Cardiac muscle cell (in vitro differentiated cells and primary cell): ENCODE measurements around the gene TRAP1. TPM values are rescaled to one million over a fixed set of nuclear protein-coding genes. Genes with fewer than 3 reads are reported as not detected.
"Not testable (repeated sequence)": the region's sequence is repeated elsewhere in the genome, so short reads cannot be mapped to it uniquely, and the experiment has no call there.

ENCODE experiments used
- DNase-seq, 2 donors: peaks; one replicate each; pipeline versions ENCODE4 v3.0.0 to v3.0.0-alpha.2; 2010 to 2017; ENCODE audit warnings: low read depth in 1 of 2, low spot score in 1 of 2
- H3K27ac ChIP-seq: fragments of 200-600 bp; sonication (generic); 2 replicates; pipeline ENCODE4 v1.5.1; 2016
- H3K27me3 ChIP-seq: fragments of 200-600 bp; sonication (generic); 2 replicates; pipeline ENCODE4 v1.6.0; 2016; ENCODE audit warnings: control low read depth
- H3K36me3 ChIP-seq: fragments of 200-600 bp; sonication (generic); 2 replicates; pipeline ENCODE4 v1.5.1; 2016; ENCODE audit warnings: control low read depth
- H3K4me1 ChIP-seq: fragments of 200-600 bp; sonication (generic); 2 replicates; pipeline ENCODE4 v1.8.1; 2017; ENCODE audit warnings: low read depth, mild to moderate bottlenecking, mixed run types
- H3K4me3 ChIP-seq: fragments of 200-600 bp; sonication (generic); 2 replicates; pipeline ENCODE4 v1.5.1; 2016; ENCODE audit warnings: mild to moderate bottlenecking
- H3K9me3 ChIP-seq: fragments of 200-600 bp; sonication (generic); 2 replicates; pipeline ENCODE4 v1.5.1; 2017; ENCODE audit warnings: low read depth, mild to moderate bottlenecking, control low read depth
- polyA plus RNA-seq: library from polyadenylated mRNA; unstranded; fragments of >200 nt; fragmentation: Nextera tagmentation; extraction: Ambion mirVana; gene quantifications from 2 replicates; pipeline ENCODE4 v1.2.1, GENCODE V29; 2016
- total RNA-seq: library from RNA; depleted of rRNA; stranded (reverse); fragments of >200 nt; gene quantifications from 2 replicates; pipeline ENCODE4 v1.2.3, GENCODE V29; 2016
- TF ChIP-seq, protein P1 (sequence below): IDR thresholded peaks from 2 replicates; pipeline ENCODE4 v1.5.1; 2012; ENCODE audit warnings: low read depth, mild to moderate bottlenecking, low read length

TRAP1 gene
- total and polyA plus RNA-seq, 2 experiments from 2014 or later, result 157 to 164 TPM

DNA sequence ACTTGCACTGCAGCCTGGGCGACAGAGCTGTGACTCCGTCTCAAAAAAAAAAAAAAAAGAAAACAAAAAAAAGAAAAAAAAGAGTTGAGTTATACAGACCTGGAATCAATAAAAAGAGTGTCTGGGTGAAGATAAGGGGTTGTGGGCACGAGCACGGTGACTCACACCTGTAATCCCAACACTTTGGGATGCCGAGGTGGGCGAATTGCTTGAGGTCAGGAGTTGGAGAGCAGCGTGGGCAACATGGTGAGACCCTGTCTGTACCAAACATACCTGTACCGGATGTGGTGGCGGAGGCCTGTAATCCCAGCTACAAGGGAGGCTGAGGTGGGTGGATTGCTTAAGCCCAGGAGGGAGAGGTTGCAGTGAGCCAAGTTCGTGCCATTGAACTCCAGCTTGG, 1.3 kb upstream of the TRAP1 start:
- TF ChIP-seq, protein P1, sequence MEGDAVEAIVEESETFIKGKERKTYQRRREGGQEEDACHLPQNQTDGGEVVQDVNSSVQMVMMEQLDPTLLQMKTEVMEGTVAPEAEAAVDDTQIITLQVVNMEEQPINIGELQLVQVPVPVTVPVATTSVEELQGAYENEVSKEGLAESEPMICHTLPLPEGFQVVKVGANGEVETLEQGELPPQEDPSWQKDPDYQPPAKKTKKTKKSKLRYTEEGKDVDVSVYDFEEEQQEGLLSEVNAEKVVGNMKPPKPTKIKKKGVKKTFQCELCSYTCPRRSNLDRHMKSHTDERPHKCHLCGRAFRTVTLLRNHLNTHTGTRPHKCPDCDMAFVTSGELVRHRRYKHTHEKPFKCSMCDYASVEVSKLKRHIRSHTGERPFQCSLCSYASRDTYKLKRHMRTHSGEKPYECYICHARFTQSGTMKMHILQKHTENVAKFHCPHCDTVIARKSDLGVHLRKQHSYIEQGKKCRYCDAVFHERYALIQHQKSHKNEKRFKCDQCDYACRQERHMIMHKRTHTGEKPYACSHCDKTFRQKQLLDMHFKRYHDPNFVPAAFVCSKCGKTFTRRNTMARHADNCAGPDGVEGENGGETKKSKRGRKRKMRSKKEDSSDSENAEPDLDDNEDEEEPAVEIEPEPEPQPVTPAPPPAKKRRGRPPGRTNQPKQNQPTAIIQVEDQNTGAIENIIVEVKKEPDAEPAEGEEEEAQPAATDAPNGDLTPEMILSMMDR, result no peak
- no peak for DNase-seq
- Histone ChIP-seq H3K9me3 (no peaks in the 10 kb centered on the region), H3K36me3 (no peaks in the 10 kb centered on the region), H3K27me3 (no peaks in the 10 kb centered on the region), H3K27ac (no peak overlapping the region), H3K4me1 (no peaks in the 10 kb centered on the region), H3K4me3 (no peak overlapping the region)

DNA sequence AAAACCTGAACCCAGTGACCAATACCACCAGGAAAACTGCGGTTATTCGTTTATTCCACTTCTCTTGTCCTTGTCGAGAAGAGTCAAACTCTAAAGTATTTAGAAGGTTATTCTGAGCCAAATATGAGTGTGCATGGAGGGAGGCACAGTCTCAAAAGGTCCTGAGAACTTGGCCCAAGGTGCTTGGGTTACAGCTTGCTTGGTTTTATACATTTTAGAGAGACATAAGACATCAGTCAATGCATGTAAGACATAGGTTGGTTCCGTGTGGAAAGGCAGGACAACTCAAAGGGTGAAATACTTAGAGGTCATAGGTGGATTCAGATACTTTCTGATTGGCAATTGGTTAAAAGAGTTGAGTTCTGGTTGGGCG, 681 bp upstream of the TRAP1 start:
- Histone ChIP-seq H3K9me3 (no peaks in the 10 kb centered on the region), H3K36me3 (no peaks in the 10 kb centered on the region), H3K4me1 (no peaks in the 10 kb centered on the region), H3K27ac (peak overlapping the region; percentile 95), H3K27me3 (no peaks in the 10 kb centered on the region), H3K4me3 (peak overlapping the region; percentile 96)
- DNase-seq, result peak in 1 of 2 donors; percentile 4
- TF ChIP-seq, protein P1, result no peak

DNA sequence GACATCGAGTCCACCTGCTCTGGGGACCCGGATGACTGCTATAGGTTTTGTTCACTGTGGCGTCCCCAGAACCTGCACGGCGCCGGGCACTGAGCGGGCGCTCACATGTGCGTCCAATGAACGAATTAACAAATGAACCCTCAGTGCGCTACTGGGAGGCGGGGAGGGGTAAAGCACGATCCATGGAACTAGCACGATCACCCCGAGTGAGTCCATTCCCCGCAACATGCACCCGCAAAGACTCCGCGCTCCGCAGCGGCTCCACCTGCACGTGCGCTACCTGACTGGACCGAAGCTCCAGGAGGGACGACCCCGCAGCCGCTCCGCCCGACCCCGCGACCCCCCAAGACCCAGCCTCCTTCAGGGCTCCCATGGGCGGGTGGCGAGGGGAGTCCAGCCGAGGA, 491 bp downstream of the TRAP1 start:
- Histone ChIP-seq H3K4me1 (no peaks in the 10 kb centered on the region), H3K36me3 (no peaks in the 10 kb centered on the region), H3K9me3 (no peaks in the 10 kb centered on the region), H3K27me3 (no peaks in the 10 kb centered on the region), H3K4me3 (peak overlapping the region; percentile 96), H3K27ac (peak overlapping the region; percentile 95)
- peak; percentile 12 to 40 for DNase-seq
- TF ChIP-seq, protein P1, result no peak

DNA sequence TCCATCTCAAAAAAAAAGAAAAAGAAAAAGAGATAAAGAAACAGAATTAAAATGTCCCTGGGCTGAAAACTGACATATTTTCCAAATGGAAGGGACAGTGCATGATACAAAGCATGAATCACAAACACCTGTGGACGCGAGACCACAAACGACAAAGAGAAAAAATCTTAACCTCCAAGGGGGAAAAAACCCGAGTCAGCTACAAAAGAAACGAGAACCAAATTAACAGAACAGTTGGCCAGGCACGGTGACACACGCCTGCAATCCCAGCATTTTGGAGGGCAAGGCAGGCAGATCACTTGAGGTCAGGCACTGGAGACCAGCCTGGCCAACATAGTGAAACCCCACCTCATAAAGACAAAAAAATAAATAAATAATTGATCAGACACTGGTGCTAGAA, 1.9 kb downstream of the TRAP1 start:
- Histone ChIP-seq H3K27ac (no peak overlapping the region), H3K36me3 (no peaks in the 10 kb centered on the region), H3K4me1 (no peaks in the 10 kb centered on the region), H3K27me3 (no peaks in the 10 kb centered on the region), H3K9me3 (no peaks in the 10 kb centered on the region), H3K4me3 (no peak overlapping the region)
- TF ChIP-seq, protein P1, result no peak
- DNase-seq, result no peak

DNA sequence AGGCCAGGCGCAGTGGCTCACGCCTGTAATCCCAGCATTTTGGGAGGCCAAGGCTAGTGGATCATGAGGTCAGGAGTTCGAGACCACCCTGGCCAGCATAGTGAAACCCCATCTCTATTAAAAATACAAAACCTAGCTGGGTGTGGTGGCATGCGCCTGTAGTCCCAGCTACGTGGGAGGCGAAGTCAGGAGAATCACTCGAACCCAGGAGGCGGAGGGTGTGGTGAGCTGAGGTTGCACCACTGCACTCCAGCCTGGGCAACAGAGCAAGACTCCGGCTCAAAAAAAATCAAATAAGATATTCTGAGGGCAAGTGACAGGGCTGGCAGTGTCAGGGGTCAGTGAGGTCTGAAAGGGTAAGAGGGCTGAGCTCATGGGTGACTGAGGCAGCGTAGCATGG, 2.9 kb downstream of the TRAP1 start:
- not testable (repeated sequence) for H3K4me3 ChIP-seq, H3K27me3 ChIP-seq, H3K9me3 ChIP-seq, DNase-seq, H3K36me3 ChIP-seq, H3K27ac ChIP-seq, H3K4me1 ChIP-seq

DNA sequence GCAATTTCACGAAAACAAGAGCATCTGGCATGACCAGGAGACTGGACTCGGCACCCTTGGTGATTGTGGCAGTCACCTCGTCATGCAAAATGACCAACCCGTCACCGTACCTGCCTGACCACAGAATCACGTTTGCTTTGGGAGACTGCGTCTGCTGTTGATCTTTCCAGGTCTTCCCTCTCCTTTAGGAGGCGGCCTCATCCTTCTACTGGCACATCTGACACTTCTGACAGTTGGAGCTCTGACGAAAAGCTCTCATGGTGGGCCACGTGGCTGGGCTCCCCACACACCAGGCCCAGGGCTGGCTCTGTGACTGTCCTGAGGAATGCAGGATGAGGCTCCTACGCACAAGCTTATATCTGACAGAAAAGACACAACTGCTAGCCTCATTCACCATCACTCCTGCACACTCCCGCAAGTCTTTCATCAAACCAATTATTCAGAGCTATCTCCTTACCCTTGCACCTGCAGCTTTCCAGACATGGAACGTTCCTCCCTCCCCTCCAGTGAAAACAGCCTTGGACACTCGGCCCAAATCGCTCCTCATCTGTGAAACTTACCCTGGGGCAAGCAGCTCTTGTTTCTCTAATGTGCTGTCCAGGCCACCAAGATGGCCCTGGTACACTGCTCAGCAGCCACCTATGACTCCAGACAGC, 3.6 kb downstream of the TRAP1 start:
- Histone ChIP-seq H3K4me1 (no peaks in the 10 kb centered on the region), H3K4me3 (no peak overlapping the region), H3K9me3 (no peaks in the 10 kb centered on the region), H3K27ac (peak overlapping the region; percentile 12), H3K27me3 (no peaks in the 10 kb centered on the region), H3K36me3 (no peaks in the 10 kb centered on the region)
- TF ChIP-seq, protein P1, result no peak
- no peak for DNase-seq
